Keratinocyte (primary cell): ENCODE measurements around the gene DCDC2B. TPM values are rescaled to one million over a fixed set of nuclear protein-coding genes. Genes with fewer than 3 reads are reported as not detected.

Source experiments
- DNase-seq: peaks from one replicate; pipeline ENCODE4 v3.0.0-alpha.2; 2011; ENCODE audit warnings: low read depth, missing footprints, low spot score
- FAIRE-seq: peaks from 2 replicates; lab custom pipeline; 2011; peaks lifted over from hg19 to GRCh38; lab: Jason Lieb, UNC
- H2AFZ ChIP-seq: 2 replicates; pipeline ENCODE4 v1.6.0; 2012; ENCODE audit warnings: low read length, control low read depth, inconsistent platforms; ENCODE audit not compliant: control insufficient read depth
- H3K27ac ChIP-seq: 2 replicates; pipeline ENCODE4 v1.5.1; 2011; ENCODE audit warnings: low read length; ENCODE audit not compliant: control insufficient read depth, insufficient read depth
- H3K27me3 ChIP-seq: 3 replicates; pipeline ENCODE4 v1.6.0; 2011; ENCODE audit warnings: low read length; ENCODE audit not compliant: control insufficient read depth, insufficient read depth; ENCODE audit errors: extremely low read depth
- H3K36me3 ChIP-seq, 2 experiments: 2 replicates in 1 of 2; 3 replicates in 1 of 2; pipeline ENCODE4 v1.5.1; 2011; ENCODE audit warnings: low read length in 2 of 2, mild to moderate bottlenecking in 1 of 2; ENCODE audit not compliant: control insufficient read depth in 2 of 2, insufficient read depth in 2 of 2; ENCODE audit errors: extremely low read depth in 1 of 2
- H3K4me1 ChIP-seq: 3 replicates; pipeline ENCODE4 v1.5.1; 2011; ENCODE audit warnings: low read length; ENCODE audit not compliant: control insufficient read depth, insufficient read depth; ENCODE audit errors: extremely low read depth
- H3K4me2 ChIP-seq: 3 replicates; pipeline ENCODE4 v1.6.0; 2011; ENCODE audit warnings: low read depth, low read length; ENCODE audit not compliant: control insufficient read depth, insufficient read depth; ENCODE audit errors: extremely low read depth
- H3K4me3 ChIP-seq, 3 experiments: fragments of 200-600 bp in 1 of 3; sonication (generic) in 1 of 3; 2 replicates in 2 of 3; 3 replicates in 1 of 3; pipeline ENCODE4 v1.5.1; 2011 to 2016; ENCODE audit warnings: low read length in 3 of 3, mild to moderate bottlenecking in 3 of 3, control low read depth in 2 of 3, inconsistent platforms in 1 of 3, low read depth in 1 of 3, mixed read lengths in 1 of 3, mixed run types in 1 of 3, moderate library complexity in 1 of 3; ENCODE audit not compliant: control insufficient read depth in 2 of 3, insufficient read depth in 2 of 3; ENCODE audit errors: extremely low read depth in 1 of 3
- H3K79me2 ChIP-seq: 2 replicates; pipeline ENCODE4 v1.6.0; 2012; ENCODE audit warnings: low read length; ENCODE audit not compliant: control insufficient read depth, insufficient read depth
- H3K9ac ChIP-seq: 3 replicates; pipeline ENCODE4 v1.6.0; 2011; ENCODE audit warnings: low read length; ENCODE audit not compliant: control insufficient read depth, insufficient read depth; ENCODE audit errors: extremely low read depth
- H3K9me1 ChIP-seq: 3 replicates; pipeline ENCODE4 v1.6.0; 2011; ENCODE audit warnings: low read length; ENCODE audit not compliant: control insufficient read depth, insufficient read depth; ENCODE audit errors: extremely low read depth
- H3K9me3 ChIP-seq: 2 replicates; pipeline ENCODE4 v1.5.1; 2012; ENCODE audit warnings: low read depth, low read length; ENCODE audit not compliant: control insufficient read depth
- H4K20me1 ChIP-seq: 3 replicates; pipeline ENCODE4 v1.6.0; 2011; ENCODE audit warnings: low read length; ENCODE audit not compliant: control insufficient read depth, insufficient read depth; ENCODE audit errors: extremely low read depth
- CTCF ChIP-seq, 3 experiments: IDR thresholded peaks in 1 of 3; conservative IDR thresholded peaks in 1 of 3; optimal IDR thresholded peaks in 1 of 3; 2 replicates in 2 of 3; 3 replicates in 1 of 3; pipeline versions ENCODE3 to v1.5.1; 2011; ENCODE audit warnings: low read length in 3 of 3, mild to moderate bottlenecking in 3 of 3, moderate library complexity in 2 of 3, control low read depth in 1 of 3, inconsistent platforms in 1 of 3; ENCODE audit not compliant: insufficient read depth in 2 of 3; ENCODE audit errors: extremely low read depth in 1 of 3
- EZH2 ChIP-seq: IDR thresholded peaks from one replicate; pipeline ENCODE4 v1.6.1; 2012; ENCODE audit warnings: inconsistent platforms, mild to moderate bottlenecking, low read length, moderate library complexity
- dilution Hi-C: fragments of 300-500 bp; cut with MboI; formaldehyde crosslinking; loops from one replicate; pipeline ENCODE4 v1.7.0; 2020; ENCODE audit warnings: low sequenced_read_pairs; ENCODE audit not compliant: extremely low pct_ligation_motif_present
- polyA plus RNA-seq, 5 experiments: library from polyadenylated mRNA; depleted of rRNA in 3 of 5; stranded (reverse) in 3 of 5; stranded (forward) in 1 of 5; unstranded in 1 of 5; fragments of >200 nt; gene quantifications; 1 replicate in 1 of 5; 2 replicates in 3 of 5; 3 replicates in 1 of 5; pipeline versions ENCODE4 v1.2.1 to v1.2.3, GENCODE V29; 2011 to 2012; ENCODE audit warnings: missing spikeins in 2 of 5, low read depth in 1 of 5, low replicate concordance in 1 of 5

DCDC2B gene
- polyA plus RNA-seq, 1 donor (not counting 4 experiments of a cell fraction or from before 2014, with no cell fraction given), result not detected

GRCh38 chr1:32184650-32185049 is 24.2 kb upstream of the DCDC2B start:
- Histone ChIP-seq H3K9me1 (peaks cover 7% of the 10 kb centered on the region), H3K27me3 (no peaks in the 10 kb centered on the region), H3K4me3 (no peak overlapping the region), H3K4me2 (no peak overlapping the region), H3K9ac (no peak overlapping the region), H3K79me2 (peaks cover 65% of the 10 kb centered on the region), H3K36me3 (peaks cover 23 to 62% of the 10 kb centered on the region in 2 experiments), H3K4me1 (peaks cover 15% of the 10 kb centered on the region), H2AFZ (no peak overlapping the region), H3K9me3 (no peaks in the 10 kb centered on the region), H3K27ac (no peak overlapping the region), H4K20me1 (peaks cover 4% of the 10 kb centered on the region)
- dilution Hi-C loops, result no loop called here
- no peak for DNase-seq
- TF ChIP-seq CTCF (optimal IDR thresholded peaks at IDR 0.05 in 1 of 3, IDR thresholded peaks at IDR 0.05 in 1 of 3, conservative IDR thresholded peaks at IDR 0.05 in 1 of 3; ENCODE audit: extremely low read depth in 1 of 3, insufficient read depth in 2 of 3, low read length in 3 of 3), result no peak
- no peak for FAIRE-seq

- Histone ChIP-seq H2AFZ (no peak overlapping the region), H3K9me3 (no peaks in the 10 kb centered on the region), H3K79me2 (peaks cover 56% of the 10 kb centered on the region), H3K9ac (no peak overlapping the region), H3K27ac (peak overlapping the region; percentile 2), H3K9me1 (peaks cover 7% of the 10 kb centered on the region), H3K27me3 (no peaks in the 10 kb centered on the region), H4K20me1 (peaks cover 4% of the 10 kb centered on the region), H3K4me2 (no peak overlapping the region), H3K4me3 (no peak overlapping the region), H3K36me3 (peaks cover 29 to 70% of the 10 kb centered on the region in 2 experiments), H3K4me1 (peaks cover 11% of the 10 kb centered on the region)
- dilution Hi-C loops, result no loop called here
- DNase-seq (no peak), FAIRE-seq (no peak)
- TF ChIP-seq EZH2 (no peak), CTCF (optimal IDR thresholded peaks at IDR 0.05 in 1 of 3, IDR thresholded peaks at IDR 0.05 in 1 of 3, conservative IDR thresholded peaks at IDR 0.05 in 1 of 3; ENCODE audit: extremely low read depth in 1 of 3, insufficient read depth in 2 of 3, low read length in 3 of 3) (no peak)
Measured at GRCh38 chr1:32186077-32186476, 22.8 kb upstream of the DCDC2B start.
